ENCODE measurements around the gene KIFAP3.

KIFAP3 gene

DNA sequence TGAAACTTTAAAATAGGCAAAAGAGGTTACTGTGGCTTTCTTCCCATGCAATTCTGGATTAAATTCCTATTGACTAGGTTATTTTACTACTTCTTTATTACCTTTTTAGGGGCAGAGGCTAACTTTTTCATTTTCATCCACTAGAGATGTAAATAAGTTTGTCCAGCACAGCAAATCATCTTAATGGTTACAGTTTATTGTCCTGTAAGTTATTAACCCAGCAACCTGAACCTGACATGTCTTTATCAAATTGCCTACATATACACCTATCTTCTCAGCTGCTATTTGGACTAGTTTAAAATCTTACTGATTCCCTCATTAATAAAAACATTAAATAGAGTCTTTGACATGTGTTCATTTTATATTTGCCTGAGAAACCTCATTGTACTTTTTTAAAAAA, 173.9 kb downstream of the KIFAP3 start:
- Histone ChIP-seq H3K4me3 (ENCODE audit: low read length) (no peak overlapping the region), H3K9ac (ENCODE audit: low read length) (no peak overlapping the region), H3K27ac (ENCODE audit: low read depth, low read length) (no peak overlapping the region), H3K27me3 (ENCODE audit: control insufficient read depth, insufficient read depth, low read length) (no peaks in the 10 kb centered on the region), H3K4me1 (ENCODE audit: control insufficient read depth, insufficient read depth, low read length) (no peaks in the 10 kb centered on the region), H3K36me3 (ENCODE audit: control insufficient read depth, insufficient read depth, low read length) (no peaks in the 10 kb centered on the region)

DNA sequence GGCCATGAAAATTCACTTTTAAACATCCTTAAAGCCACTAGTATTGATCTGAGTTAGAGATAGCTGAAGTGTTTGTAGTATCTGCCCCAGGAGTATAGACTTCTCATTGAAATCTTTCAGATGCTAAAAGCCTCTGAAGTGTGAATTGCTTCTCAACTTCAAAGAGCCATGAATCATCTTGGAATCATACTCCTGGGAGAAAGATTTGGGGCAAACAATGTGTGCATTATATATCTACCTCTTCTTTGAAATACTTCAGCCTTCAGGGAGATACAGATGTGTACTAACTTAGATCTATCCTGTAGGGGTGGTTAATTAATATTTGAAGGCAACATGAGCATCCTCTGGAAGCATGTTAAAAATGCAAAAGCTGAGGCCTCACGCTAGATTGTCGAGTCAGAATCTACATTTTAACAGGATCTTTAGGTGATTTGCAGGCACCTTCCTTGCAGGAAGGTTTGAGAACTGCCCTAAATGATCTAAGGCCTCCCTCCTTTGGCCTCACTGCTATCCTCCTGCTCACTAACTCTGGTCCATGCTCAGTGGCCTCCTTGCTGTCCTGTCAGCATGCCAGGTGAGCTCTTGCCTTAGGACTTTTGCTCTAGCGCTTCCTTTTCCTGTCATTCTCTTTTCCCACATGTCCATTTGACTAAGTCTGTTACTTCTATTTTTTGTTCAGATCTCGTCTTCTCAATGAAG, 174.8 kb downstream of the KIFAP3 start:
- Histone ChIP-seq H3K27me3 (ENCODE audit: control insufficient read depth, insufficient read depth, low read length) (no peaks in the 10 kb centered on the region), H3K4me1 (ENCODE audit: control insufficient read depth, insufficient read depth, low read length) (no peaks in the 10 kb centered on the region), H3K36me3 (ENCODE audit: control insufficient read depth, insufficient read depth, low read length) (no peaks in the 10 kb centered on the region), H3K9ac (ENCODE audit: low read length) (no peak overlapping the region), H3K4me3 (ENCODE audit: low read length) (no peak overlapping the region), H3K27ac (ENCODE audit: low read depth, low read length) (no peak overlapping the region)

DNA sequence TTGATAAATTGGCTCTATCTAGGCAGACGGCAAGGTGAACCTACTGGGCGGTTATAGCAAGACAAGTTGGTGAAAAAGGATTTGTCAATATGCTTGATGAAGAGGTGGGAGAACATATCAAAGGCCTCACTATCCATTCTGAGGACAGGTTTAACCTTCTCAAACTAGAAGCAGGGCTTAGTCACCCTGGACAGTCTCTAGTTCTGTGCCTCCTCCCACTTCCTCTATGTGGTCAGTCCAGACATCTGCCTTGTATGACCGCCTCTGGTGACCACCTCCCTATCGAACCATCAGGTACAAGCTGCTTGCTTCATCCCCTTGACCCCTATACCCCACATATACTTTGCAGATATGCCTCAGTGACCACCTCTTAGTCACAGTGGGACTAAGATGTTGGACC, 178.5 kb downstream of the KIFAP3 start:
- Histone ChIP-seq H3K27me3 (ENCODE audit: control insufficient read depth, insufficient read depth, low read length) (no peaks in the 10 kb centered on the region), H3K4me3 (ENCODE audit: low read length) (no peak overlapping the region), H3K9ac (ENCODE audit: low read length) (no peak overlapping the region), H3K27ac (ENCODE audit: low read depth, low read length) (no peak overlapping the region), H3K36me3 (ENCODE audit: control insufficient read depth, insufficient read depth, low read length) (no peaks in the 10 kb centered on the region), H3K4me1 (ENCODE audit: control insufficient read depth, insufficient read depth, low read length) (peaks cover 6% of the 10 kb centered on the region)

DNA sequence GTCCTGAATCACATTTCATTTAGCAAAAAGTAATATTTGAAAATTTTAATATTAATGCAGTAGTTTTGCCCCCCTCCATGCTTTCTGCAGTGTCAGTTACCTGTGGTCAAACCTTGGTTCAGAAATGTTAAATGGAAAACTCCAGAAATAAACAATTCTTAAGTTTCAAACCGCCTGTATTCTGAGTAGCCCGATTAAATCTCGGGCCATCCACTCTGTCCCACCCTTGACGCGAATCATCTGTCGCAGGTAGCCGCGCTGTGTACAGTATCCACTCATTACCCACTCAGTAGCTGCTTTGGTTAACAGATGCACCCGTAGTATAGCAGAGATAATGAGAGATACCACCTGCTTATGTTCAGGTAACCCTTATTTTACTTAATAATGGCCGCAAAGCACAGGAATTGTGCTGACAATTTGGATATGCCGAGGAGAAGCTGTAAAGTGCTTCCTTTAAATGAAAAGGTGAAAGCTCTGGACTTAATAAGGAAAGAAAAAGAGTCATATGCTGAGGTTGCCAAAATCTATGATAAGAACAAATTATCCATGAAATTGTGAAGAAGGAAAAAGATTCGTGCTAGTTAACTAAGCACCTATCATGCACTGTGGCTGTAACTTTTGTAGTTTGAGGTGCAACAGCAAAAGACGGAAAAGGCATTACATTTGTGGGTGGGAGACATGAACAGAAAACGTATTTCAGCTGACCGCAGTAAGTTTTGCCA, 179.9 kb downstream of the KIFAP3 start:
- Histone ChIP-seq H3K27ac (ENCODE audit: low read depth, low read length) (peak overlapping the region; percentile 100), H3K36me3 (ENCODE audit: control insufficient read depth, insufficient read depth, low read length) (no peaks in the 10 kb centered on the region), H3K4me3 (ENCODE audit: low read length) (peak overlapping the region; percentile 86), H3K4me1 (ENCODE audit: control insufficient read depth, insufficient read depth, low read length) (peaks cover 6% of the 10 kb centered on the region), H3K27me3 (ENCODE audit: control insufficient read depth, insufficient read depth, low read length) (no peaks in the 10 kb centered on the region), H3K9ac (ENCODE audit: low read length) (peak overlapping the region; percentile 39)

DNA sequence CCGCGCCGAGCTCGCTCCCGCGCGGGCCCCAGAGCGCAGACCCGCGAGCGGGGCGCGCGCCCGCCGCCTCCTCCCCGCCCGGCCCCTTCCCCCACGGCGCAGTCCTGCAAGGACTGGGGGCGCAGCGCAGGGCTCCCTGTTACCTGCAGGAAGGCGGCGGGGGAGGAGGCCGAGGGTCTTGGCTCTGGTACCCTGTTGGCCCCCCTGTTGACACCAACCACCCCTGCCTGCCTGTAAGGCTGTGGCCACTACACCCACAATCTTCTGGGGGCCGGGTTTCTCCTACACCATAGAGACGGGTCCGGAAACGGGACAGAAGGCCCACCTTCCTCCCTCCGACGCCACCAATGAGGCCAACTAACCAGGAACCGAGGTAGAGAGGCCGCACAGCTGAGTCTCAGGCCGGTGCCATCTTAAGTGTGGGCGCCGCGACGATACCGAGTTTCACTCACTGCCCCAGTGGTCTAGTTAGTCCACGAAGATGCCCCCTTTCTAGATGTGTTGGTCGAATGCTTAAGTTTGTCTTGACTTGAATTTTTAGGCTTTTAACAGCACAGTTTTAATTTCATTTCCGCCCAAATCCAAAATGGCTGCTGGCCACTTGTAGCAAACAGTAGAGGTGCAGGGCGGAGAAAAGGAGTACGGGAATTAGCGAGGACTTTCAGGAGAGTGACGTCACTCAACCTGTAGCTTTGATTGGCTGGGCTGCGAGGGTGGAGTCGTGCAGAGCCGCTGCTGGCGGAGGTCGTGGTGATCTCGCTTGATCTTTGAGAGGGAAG, 180.7 kb downstream of the KIFAP3 start, which contains the start of gene SCYL3:
SCYL3 (minus strand) TSS at position 252 of the 779 bp plus-strand sequence. CDS start 5,056 bp downstream, outside the sequence.
- H3K9ac ChIP-seq (ENCODE audit: low read length): peak within 1 kb of the TSS; percentile 89
- no peaks in the 10 kb centered on the region for H3K36me3 ChIP-seq (ENCODE audit: control insufficient read depth, insufficient read depth, low read length)
- H3K4me1 ChIP-seq (ENCODE audit: control insufficient read depth, insufficient read depth, low read length): peaks cover 6% of the 10 kb centered on the region
- H3K27me3 ChIP-seq (ENCODE audit: control insufficient read depth, insufficient read depth, low read length): no peaks in the 10 kb centered on the region
- peak within 1 kb of the TSS; percentile 86 for H3K4me3 ChIP-seq (ENCODE audit: low read length)
- peak within 1 kb of the TSS; percentile 100 for H3K27ac ChIP-seq (ENCODE audit: low read depth, low read length)

DNA sequence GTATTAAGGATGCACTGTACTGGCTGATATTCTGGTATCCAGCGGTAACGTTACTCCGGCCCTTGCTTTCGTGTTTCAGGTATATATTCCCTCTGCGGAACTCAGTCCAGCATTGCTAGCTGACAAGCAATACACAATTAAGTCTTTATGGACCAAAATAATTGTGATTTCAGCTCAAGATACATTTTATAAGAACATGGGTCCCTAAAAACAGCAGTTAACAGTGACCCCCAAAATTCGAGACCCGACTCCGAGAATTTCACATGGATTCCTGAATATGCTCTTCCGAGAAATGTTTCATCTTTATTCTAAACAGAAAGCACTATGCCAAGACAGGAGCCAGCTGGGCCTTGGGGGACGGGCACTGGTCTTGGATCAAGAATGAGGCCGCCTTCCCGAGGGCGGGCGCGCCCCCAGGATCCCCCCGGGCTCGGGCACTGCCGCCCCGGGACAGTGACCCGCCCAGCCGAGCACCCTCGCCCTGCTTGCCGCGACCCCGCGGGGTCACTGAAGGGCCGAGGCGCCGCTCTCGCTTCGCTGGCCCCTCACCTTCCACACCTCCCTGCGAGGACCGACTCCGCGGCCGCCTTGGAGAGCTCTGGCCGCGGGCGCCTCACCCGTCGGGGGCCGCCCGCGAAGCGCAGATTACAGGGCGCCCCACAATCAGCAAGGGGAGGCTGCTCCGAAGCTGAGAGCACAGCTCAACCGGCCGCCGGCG, 181.4 kb downstream of the KIFAP3 start:
- Histone ChIP-seq H3K9ac (ENCODE audit: low read length) (peak overlapping the region; percentile 89), H3K27ac (ENCODE audit: low read depth, low read length) (peak overlapping the region; percentile 100), H3K36me3 (ENCODE audit: control insufficient read depth, insufficient read depth, low read length) (peaks cover 1% of the 10 kb centered on the region), H3K4me3 (ENCODE audit: low read length) (peak overlapping the region; percentile 86), H3K27me3 (ENCODE audit: control insufficient read depth, insufficient read depth, low read length) (no peaks in the 10 kb centered on the region), H3K4me1 (ENCODE audit: control insufficient read depth, insufficient read depth, low read length) (peaks cover 6% of the 10 kb centered on the region)

DNA sequence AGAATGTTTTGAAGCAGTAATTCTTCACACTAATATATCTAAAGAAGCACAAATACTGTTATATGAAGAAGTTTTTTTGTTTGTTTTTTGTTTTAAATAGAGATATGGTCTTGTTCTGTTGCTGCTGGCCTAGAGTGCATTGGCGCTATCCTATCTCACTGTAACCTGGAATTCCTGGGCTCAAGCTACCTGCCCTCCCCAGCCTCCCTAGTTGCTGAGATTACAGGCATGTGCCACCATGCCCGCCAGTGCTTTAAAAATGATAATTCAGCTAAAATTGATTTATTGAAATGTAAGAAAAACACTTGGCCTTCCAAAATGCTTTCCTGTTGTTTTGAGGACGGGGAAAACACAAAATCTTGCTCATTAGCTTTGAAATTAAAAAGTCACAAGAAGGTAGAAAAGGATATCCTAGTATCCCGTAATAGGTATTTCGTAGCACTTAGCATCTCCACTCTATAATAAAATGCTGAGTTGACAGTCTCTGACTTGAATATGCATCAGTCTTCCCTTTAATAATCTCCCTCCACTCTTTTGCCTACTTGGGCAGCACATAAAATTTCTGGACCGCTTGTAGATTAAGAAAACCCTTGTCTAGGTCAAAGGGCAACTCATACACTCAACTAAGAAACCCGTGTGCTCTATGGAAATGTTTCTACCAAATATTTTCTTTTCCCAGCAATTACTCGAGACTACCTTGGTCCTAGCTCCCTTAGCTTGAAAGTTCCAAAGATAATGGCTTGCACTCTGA, 182.1 kb downstream of the KIFAP3 start:
- H3K9ac ChIP-seq (ENCODE audit: low read length): peak overlapping the region; percentile 89
- peak overlapping the region; percentile 100 for H3K27ac ChIP-seq (ENCODE audit: low read depth, low read length)

DNA sequence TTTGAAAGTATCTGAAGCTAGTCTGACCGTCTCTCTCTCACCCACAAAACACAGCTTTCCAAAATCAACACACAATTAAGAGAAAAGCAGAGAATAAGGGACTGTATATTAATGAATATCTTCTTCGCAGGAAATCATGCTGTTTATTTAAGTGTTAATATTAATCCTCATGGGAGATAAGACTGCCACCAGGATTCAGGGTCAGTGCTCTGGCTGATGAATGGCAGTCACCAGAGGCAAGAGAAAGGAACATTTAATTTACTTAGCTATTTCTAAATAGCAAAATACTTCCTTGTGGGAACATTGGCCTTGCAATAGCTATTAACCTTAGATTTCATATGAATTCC, 183.0 kb downstream of the KIFAP3 start:
- no peak overlapping the region for H3K9ac ChIP-seq (ENCODE audit: low read length)
- H3K4me3 ChIP-seq (ENCODE audit: low read length): no peak overlapping the region
- no peak overlapping the region for H3K27ac ChIP-seq (ENCODE audit: low read depth, low read length)
- H3K27me3 ChIP-seq (ENCODE audit: control insufficient read depth, insufficient read depth, low read length): no peaks in the 10 kb centered on the region
- H3K36me3 ChIP-seq (ENCODE audit: control insufficient read depth, insufficient read depth, low read length): peaks cover 3% of the 10 kb centered on the region
- H3K4me1 ChIP-seq (ENCODE audit: control insufficient read depth, insufficient read depth, low read length): peaks cover 6% of the 10 kb centered on the region

More for the DNA sequence above, 182.1 kb downstream of the KIFAP3 start:
- Histone ChIP-seq H3K4me3 (ENCODE audit: low read length) (peak overlapping the region; percentile 86), H3K36me3 (ENCODE audit: control insufficient read depth, insufficient read depth, low read length) (peaks cover 3% of the 10 kb centered on the region), H3K27me3 (ENCODE audit: control insufficient read depth, insufficient read depth, low read length) (no peaks in the 10 kb centered on the region), H3K4me1 (ENCODE audit: control insufficient read depth, insufficient read depth, low read length) (peaks cover 6% of the 10 kb centered on the region)

DNA sequence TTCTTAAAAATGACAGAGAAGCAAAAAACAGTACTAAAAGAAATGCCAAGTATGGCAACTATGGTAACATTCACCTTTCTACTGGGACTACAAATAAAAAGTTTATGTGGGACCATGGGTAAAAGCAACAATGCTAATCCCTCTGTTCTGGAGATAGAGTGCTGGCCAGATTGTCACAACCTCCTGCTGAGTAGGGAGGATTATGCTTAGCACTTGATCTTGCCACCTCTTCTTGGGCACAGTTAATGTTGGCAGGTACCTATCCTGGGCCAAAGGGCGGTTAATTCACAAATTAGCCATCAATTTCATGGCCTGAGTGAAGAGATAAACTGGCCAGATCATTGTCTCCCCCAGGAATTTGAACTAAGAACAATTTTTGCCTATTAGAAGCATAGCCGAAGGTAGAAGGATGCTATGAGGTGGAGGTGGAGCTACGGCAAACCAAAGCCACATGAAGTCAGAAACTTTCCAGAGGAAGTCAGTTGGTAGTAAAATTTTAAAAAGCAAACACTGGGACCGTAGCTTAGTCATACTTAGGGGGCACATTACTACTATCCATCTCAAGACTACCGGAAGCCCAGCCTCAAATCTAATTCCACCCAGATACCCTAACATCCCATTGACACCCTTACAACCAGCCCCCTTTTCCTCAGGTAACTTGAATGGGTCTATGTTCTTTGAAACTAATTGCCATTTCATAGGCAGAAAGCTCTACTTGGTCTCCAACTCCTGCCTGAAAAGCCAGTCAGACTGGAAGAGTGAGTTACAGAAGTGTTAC, 183.5 kb downstream of the KIFAP3 start:
- Histone ChIP-seq H3K9ac (ENCODE audit: low read length) (no peak overlapping the region), H3K27me3 (ENCODE audit: control insufficient read depth, insufficient read depth, low read length) (no peaks in the 10 kb centered on the region), H3K4me1 (ENCODE audit: control insufficient read depth, insufficient read depth, low read length) (peaks cover 6% of the 10 kb centered on the region), H3K36me3 (ENCODE audit: control insufficient read depth, insufficient read depth, low read length) (peaks cover 5% of the 10 kb centered on the region), H3K27ac (ENCODE audit: low read depth, low read length) (no peak overlapping the region), H3K4me3 (ENCODE audit: low read length) (peak overlapping the region; percentile 25)

DNA sequence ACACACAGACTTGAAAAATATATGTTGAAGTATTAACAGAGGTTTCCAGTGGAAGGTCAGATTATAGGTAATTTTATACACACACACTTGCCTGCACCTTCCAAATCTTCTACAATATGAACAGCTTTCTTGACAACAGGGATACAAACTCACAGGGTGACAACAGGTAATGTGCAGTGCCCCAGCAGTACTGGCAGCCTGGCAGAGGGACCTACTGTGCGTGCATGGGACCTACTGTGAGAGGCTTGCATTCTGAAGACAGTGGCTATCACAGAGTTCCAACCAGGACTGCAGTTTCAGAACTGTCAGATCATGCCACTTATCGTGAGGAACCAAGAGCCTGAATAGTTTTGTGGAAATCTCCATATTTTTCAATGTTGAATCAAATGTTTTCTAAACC, 184.6 kb downstream of the KIFAP3 start:
- Histone ChIP-seq H3K27ac (ENCODE audit: low read depth, low read length) (no peak overlapping the region), H3K9ac (ENCODE audit: low read length) (no peak overlapping the region), H3K36me3 (ENCODE audit: control insufficient read depth, insufficient read depth, low read length) (peaks cover 8% of the 10 kb centered on the region), H3K4me1 (ENCODE audit: control insufficient read depth, insufficient read depth, low read length) (peaks cover 6% of the 10 kb centered on the region), H3K27me3 (ENCODE audit: control insufficient read depth, insufficient read depth, low read length) (no peaks in the 10 kb centered on the region), H3K4me3 (ENCODE audit: low read length) (no peak overlapping the region)

DNA sequence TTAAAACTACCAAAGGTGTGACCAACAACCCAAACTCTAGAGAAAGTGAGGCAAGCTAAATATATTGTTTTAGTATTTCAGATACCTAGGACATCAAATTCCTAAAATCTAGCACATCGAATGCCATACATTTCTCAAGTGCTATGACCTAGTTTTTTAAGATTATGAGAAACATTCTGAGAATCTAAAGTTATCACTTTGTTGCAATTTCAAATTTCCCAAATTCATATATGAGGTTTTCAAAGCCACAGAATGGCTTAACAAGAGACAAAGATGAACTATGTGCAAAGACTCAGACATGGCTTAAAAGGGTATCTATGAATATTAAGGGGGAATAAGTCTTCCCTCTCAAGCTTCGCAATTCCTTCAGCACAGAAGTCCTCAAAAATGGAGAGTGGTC, 187.6 kb downstream of the KIFAP3 start:
- Histone ChIP-seq H3K36me3 (ENCODE audit: control insufficient read depth, insufficient read depth, low read length) (peaks cover 10% of the 10 kb centered on the region), H3K9ac (ENCODE audit: low read length) (no peak overlapping the region), H3K4me3 (ENCODE audit: low read length) (no peak overlapping the region), H3K27ac (ENCODE audit: low read depth, low read length) (no peak overlapping the region), H3K27me3 (ENCODE audit: control insufficient read depth, insufficient read depth, low read length) (no peaks in the 10 kb centered on the region), H3K4me1 (ENCODE audit: control insufficient read depth, insufficient read depth, low read length) (no peaks in the 10 kb centered on the region)
